ENCODE data around the gene KCNJ2. TPM values are rescaled to one million over a fixed set of nuclear protein-coding genes. Genes with fewer than 3 reads are reported as not detected.

The KCNJ2 gene
- total RNA-seq, 1 experiment from 2014 or later = 0.15 TPM

DNA sequence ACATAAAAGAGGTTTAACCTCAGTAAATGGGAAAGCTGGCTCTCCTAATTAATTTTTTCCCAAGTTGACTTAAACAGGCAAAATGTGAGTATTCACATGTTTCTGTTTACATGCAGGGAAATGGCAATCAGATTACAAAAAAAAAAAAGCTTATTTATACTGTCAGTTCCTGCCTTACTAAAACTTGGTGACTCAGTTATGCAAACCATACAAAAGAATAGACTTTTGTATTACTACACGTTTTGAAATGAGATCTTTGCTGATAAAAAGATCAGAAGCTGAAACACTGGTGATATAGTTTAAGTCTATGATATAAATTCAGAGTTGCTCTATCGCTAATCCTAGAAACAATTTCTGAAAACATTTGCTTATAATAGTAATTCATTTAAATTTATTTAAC is 9.4 kb upstream of the KCNJ2 start:
- Mint-ChIP-seq H3K4me3 (no peak overlapping the region), H3K36me3 (ENCODE audit: insufficient read depth in 1 of 3, low read depth in 3 of 3) (no peaks in the 10 kb centered on the region)
- WGBS (ENCODE audit: extremely low coverage, insufficient read length, low lambda C conversion rate) = no CpG with 5 or more reads among the region's 2 CpGs

More for the DNA sequence above, 9.4 kb upstream of the KCNJ2 start:
- Histone ChIP-seq H3K56ac (ENCODE audit: insufficient read length, low read depth, low read length) (no peak overlapping the region), H4K91ac (ENCODE audit: insufficient read length, low read depth, low read length) (no peak overlapping the region), H2BK12ac (ENCODE audit: insufficient read length, low read depth, low read length) (no peak overlapping the region), H3K9ac (ENCODE audit: extremely low read depth, insufficient read length, low read length) (no peak overlapping the region), H3K9me3 (ENCODE audit: control insufficient read depth, low read depth, low read length) (no peaks in the 10 kb centered on the region), H3K4me2 (ENCODE audit: insufficient read depth, insufficient read length, low read length) (no peak overlapping the region), H2BK5ac (ENCODE audit: insufficient read length, low read length) (no peak overlapping the region), H3K4ac (ENCODE audit: low read depth, low read length) (no peak overlapping the region), H4K20me1 (ENCODE audit: control insufficient read depth, insufficient read depth, insufficient read length) (no peaks in the 10 kb centered on the region), H3K18ac (ENCODE audit: insufficient read length, low read depth, low read length) (no peak overlapping the region), H3K23ac (ENCODE audit: insufficient read length, low read depth, low read length) (no peak overlapping the region), H3K4me1 (ENCODE audit: insufficient read depth, low read length) (no peaks in the 10 kb centered on the region), H2BK120ac (ENCODE audit: low read depth, low read length, poor library complexity, severe bottlenecking) (no peak overlapping the region), H3K79me2 (ENCODE audit: insufficient read depth, low read length) (no peaks in the 10 kb centered on the region), H3K23me2 (ENCODE audit: insufficient read length, low read depth, low read length, poor library complexity, severe bottlenecking) (no peaks in the 10 kb centered on the region), H4K5ac (ENCODE audit: insufficient read length, low read depth, low read length) (no peak overlapping the region), H3K27ac (ENCODE audit: insufficient read length, low read depth, low read length) (no peak overlapping the region), H2BK15ac (ENCODE audit: low read depth, low read length) (no peak overlapping the region), H2AK5ac (ENCODE audit: insufficient read length, low read length) (no peak overlapping the region), H3K27me3 (ENCODE audit: insufficient read depth, low read length) (no peaks in the 10 kb centered on the region), H2AFZ (ENCODE audit: low read length) (no peak overlapping the region), H3K14ac (ENCODE audit: insufficient read depth, low read length) (no peak overlapping the region), H3T11ph (ENCODE audit: low read length) (no peak overlapping the region), H3K79me1 (ENCODE audit: insufficient read depth, low read depth, low read length, poor library complexity, severe bottlenecking) (no peaks in the 10 kb centered on the region), H2BK20ac (ENCODE audit: low read depth, low read length, poor library complexity, severe bottlenecking) (no peak overlapping the region), H4K8ac (replicated peaks; ENCODE audit: insufficient read length, low read depth, low read length) (no peak overlapping the region)
- no peaks in the 10 kb centered on the region for H3K9me3 Mint-ChIP-seq
- TF ChIP-seq, protein P1, sequence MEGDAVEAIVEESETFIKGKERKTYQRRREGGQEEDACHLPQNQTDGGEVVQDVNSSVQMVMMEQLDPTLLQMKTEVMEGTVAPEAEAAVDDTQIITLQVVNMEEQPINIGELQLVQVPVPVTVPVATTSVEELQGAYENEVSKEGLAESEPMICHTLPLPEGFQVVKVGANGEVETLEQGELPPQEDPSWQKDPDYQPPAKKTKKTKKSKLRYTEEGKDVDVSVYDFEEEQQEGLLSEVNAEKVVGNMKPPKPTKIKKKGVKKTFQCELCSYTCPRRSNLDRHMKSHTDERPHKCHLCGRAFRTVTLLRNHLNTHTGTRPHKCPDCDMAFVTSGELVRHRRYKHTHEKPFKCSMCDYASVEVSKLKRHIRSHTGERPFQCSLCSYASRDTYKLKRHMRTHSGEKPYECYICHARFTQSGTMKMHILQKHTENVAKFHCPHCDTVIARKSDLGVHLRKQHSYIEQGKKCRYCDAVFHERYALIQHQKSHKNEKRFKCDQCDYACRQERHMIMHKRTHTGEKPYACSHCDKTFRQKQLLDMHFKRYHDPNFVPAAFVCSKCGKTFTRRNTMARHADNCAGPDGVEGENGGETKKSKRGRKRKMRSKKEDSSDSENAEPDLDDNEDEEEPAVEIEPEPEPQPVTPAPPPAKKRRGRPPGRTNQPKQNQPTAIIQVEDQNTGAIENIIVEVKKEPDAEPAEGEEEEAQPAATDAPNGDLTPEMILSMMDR (conservative IDR thresholded peaks at IDR 0.05) = no peak
- H3K27ac Mint-ChIP-seq = no peak overlapping the region
- H3K4me1 Mint-ChIP-seq = no peaks in the 10 kb centered on the region
- no peak for DNase-seq
- H3K27me3 Mint-ChIP-seq (ENCODE audit: low read depth) = no peaks in the 10 kb centered on the region; the same call in 1 of the 2 replicates

Measured in H9 (cell line).